Measurements from ENCODE around the gene KRTAP26-1. TPM values are rescaled to one million over a fixed set of nuclear protein-coding genes. Genes with fewer than 3 reads are reported as not detected.
A peak's percentile ranks its signal among the peaks of the same experiment; 100 is the strongest.

KRTAP26-1 gene
- total RNA-seq, 4 donors from 2014 or later: not detected

DNA sequence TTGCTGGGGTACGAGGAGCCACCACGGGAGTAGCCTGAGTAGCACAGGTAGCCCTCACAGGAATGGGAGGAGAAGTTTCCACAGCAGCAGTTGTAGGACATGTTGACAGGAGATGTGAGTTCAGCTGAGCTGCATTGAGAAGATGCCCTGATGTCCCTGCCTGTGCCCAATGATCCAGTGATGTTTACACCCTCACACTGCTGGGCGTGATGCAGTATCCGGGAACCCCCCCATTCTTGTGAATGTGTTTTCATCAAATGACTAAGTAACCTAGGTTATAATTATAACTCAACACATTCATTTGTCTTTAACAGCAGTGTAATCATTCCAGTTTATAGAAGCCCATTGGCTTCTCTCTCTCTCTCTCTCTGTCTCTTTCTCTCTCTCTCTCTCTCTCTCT is 28.4 kb upstream of the KRTAP26-1 start, which contains the start of gene KRTAP23-1:
Gene KRTAP23-1, minus strand, starts transcription at position 101 of the 400 bp plus-strand sequence. Its CDS starts 0 bp downstream, at position 101.
- TF ChIP-seq POLR2A (IDR thresholded peaks at IDR 0.05): no peak
- TF ChIP-seq, protein P1, sequence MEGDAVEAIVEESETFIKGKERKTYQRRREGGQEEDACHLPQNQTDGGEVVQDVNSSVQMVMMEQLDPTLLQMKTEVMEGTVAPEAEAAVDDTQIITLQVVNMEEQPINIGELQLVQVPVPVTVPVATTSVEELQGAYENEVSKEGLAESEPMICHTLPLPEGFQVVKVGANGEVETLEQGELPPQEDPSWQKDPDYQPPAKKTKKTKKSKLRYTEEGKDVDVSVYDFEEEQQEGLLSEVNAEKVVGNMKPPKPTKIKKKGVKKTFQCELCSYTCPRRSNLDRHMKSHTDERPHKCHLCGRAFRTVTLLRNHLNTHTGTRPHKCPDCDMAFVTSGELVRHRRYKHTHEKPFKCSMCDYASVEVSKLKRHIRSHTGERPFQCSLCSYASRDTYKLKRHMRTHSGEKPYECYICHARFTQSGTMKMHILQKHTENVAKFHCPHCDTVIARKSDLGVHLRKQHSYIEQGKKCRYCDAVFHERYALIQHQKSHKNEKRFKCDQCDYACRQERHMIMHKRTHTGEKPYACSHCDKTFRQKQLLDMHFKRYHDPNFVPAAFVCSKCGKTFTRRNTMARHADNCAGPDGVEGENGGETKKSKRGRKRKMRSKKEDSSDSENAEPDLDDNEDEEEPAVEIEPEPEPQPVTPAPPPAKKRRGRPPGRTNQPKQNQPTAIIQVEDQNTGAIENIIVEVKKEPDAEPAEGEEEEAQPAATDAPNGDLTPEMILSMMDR (IDR thresholded peaks at IDR 0.05): no peak

DNA sequence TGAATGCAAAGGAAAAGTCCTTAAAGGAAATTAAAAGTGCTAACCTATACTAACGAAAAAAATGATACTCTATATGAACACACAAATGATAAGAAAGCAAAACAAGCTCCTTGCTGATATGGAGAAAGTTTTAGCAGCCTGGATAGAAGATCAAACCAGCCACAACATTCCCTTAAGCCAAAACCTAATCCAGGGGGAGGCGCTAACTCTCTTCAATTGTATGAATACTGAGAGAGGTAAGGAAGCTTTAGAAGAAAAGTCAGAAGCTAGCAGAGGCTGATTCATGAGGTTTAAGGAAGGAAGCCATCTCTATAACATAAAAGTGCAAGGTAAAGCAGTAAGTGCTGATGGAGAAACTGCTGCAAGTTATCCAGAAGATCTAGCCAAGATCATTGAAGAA is 24.9 kb upstream of the KRTAP26-1 start:
- no peaks in the 10 kb centered on the region for H3K4me1 ChIP-seq

More for the DNA sequence above, 28.4 kb upstream of the KRTAP26-1 start, which contains the start of gene KRTAP23-1:
- no peak for DNase-seq
- H3K4me3 ChIP-seq: no peak within 1 kb of the TSS
- no peaks in the 10 kb centered on the region for H3K27me3 ChIP-seq
- intact Hi-C loops (cut with DNase I; ENCODE audit: low total_unique reads): no loop called here
- no peaks in the 10 kb centered on the region for H3K36me3 ChIP-seq
- no peaks in the 10 kb centered on the region for H3K9me3 ChIP-seq
- no peaks in the 10 kb centered on the region for H3K4me1 ChIP-seq
- H3K27ac ChIP-seq: no peak within 1 kb of the TSS

DNA sequence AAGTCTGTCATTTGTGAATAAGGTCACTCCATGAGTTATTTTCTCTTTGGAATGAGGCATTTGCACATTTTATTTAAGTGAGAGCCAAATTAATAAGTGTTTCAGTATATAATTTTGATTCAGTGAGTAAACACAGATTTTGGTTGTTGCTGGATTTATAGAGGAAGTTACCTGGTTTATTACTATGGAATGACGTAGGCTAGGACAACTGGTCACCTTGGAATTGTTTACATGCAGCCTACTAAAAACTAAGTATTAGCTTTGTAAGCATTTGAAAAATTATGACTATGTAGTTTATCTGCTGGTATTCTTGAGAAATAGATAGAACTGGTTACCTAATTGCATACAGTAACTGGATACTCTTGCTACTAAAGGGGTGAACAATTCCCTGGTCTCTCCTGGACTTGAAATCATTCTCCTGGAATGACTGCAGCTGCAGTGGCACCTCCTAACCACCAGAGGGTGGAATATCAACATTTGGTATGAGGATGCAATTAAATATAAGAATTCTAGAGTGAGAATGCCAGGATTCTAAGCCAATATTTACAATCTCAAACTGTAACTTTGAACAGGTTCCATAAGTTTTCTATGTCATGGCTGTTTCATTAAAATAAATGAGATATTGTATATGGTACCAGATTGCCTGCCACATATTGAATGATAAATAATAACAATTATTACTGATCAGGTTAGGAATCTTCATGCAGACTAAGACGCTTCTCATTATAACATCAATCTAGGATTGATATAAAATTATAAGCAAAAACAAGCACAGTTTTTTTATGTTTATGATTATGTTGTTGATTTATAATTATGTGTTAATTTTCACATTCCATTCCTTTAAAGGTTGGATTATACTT is 20.8 kb upstream of the KRTAP26-1 start:
- DNase-seq: no peak
- no peak overlapping the region for H3K4me3 ChIP-seq
- intact Hi-C loops (cut with DNase I; ENCODE audit: low total_unique reads): no loop called here
- no peak for TF ChIP-seq POLR2A (IDR thresholded peaks at IDR 0.05)
- TF ChIP-seq, protein P1 (IDR thresholded peaks at IDR 0.05): peak; percentile 32 to 44 (median 34)
- no peak overlapping the region for H3K27ac ChIP-seq
- H3K27me3 ChIP-seq: no peaks in the 10 kb centered on the region
- no peaks in the 10 kb centered on the region for H3K9me3 ChIP-seq
- no peaks in the 10 kb centered on the region for H3K4me1 ChIP-seq
- no peaks in the 10 kb centered on the region for H3K36me3 ChIP-seq

More for the DNA sequence above, 24.9 kb upstream of the KRTAP26-1 start:
- no peak for DNase-seq
- TF ChIP-seq, protein P1 (IDR thresholded peaks at IDR 0.05): no peak
- TF ChIP-seq POLR2A (IDR thresholded peaks at IDR 0.05): no peak
- no peaks in the 10 kb centered on the region for H3K36me3 ChIP-seq
- no peak overlapping the region for H3K27ac ChIP-seq
- no peak overlapping the region for H3K4me3 ChIP-seq
- H3K9me3 ChIP-seq: no peaks in the 10 kb centered on the region
- intact Hi-C loops (cut with DNase I; ENCODE audit: low total_unique reads): no loop called here
- H3K27me3 ChIP-seq: no peaks in the 10 kb centered on the region

DNA sequence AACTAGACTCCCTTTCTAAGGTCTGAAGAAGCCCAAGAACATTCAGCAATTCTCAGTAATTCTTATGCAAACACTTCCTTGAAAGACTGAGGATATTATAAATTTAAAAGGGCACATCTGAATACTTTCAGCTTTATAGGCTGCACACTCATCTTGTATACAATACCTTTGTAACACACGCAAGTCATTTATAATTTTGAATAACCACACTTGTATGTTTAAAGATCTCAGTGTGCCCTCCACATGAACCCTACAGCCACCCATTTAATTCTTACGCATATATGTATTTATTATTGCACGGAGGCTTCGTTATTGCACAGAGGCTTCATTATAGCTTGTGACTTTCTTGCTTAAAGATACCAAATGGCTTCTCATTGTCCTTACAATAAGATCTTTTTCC is 18.6 kb upstream of the KRTAP26-1 start:
- no peak overlapping the region for H3K4me3 ChIP-seq
- no peaks in the 10 kb centered on the region for H3K27me3 ChIP-seq
- H3K9me3 ChIP-seq: no peaks in the 10 kb centered on the region
- DNase-seq: no peak
- TF ChIP-seq, protein P1 (IDR thresholded peaks at IDR 0.05): no peak
- no peak for TF ChIP-seq POLR2A (IDR thresholded peaks at IDR 0.05)
- H3K4me1 ChIP-seq: no peaks in the 10 kb centered on the region
- intact Hi-C loops (cut with DNase I; ENCODE audit: low total_unique reads): no loop called here
- no peaks in the 10 kb centered on the region for H3K36me3 ChIP-seq
- no peak overlapping the region for H3K27ac ChIP-seq

DNA sequence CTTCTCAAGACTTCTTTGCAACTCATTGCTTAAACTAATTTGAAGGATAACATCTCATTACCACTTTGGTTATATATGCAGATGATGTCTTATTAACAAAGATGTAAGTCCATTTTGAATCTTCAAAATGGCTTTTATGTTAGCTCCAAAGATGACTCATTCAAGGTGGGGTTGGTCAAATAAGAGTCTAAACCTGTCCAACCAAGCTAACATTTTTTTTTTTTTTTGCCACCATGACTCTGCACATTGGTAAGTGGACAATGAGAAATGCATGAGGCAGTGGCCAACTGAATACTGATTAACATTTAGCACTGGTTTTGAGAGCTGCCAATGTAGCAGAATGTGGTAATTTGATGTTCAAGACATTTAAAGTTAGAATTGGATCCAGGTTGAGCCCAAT is 17.7 kb upstream of the KRTAP26-1 start:
- no peak for DNase-seq
- Histone ChIP-seq H3K36me3 (no peaks in the 10 kb centered on the region), H3K9me3 (no peaks in the 10 kb centered on the region), H3K27ac (no peak overlapping the region), H3K4me3 (no peak overlapping the region), H3K27me3 (no peaks in the 10 kb centered on the region), H3K4me1 (no peaks in the 10 kb centered on the region)
- TF ChIP-seq, protein P1 (IDR thresholded peaks at IDR 0.05): no peak
- TF ChIP-seq POLR2A (IDR thresholded peaks at IDR 0.05): no peak
- intact Hi-C loops (cut with DNase I; ENCODE audit: low total_unique reads): no loop called here
